ENCODE data around the gene ANKRD17. TPM values are rescaled to one million over a fixed set of nuclear protein-coding genes. Genes with fewer than 3 reads are reported as not detected.
"Not testable (repeated sequence)": the region's sequence is repeated elsewhere in the genome, so short reads cannot be mapped to it uniquely, and the experiment has no call there.

ANKRD17 gene
- total and polyA plus RNA-seq, 9 donors: 13.2 to 59.7 (median 49.3) TPM

DNA sequence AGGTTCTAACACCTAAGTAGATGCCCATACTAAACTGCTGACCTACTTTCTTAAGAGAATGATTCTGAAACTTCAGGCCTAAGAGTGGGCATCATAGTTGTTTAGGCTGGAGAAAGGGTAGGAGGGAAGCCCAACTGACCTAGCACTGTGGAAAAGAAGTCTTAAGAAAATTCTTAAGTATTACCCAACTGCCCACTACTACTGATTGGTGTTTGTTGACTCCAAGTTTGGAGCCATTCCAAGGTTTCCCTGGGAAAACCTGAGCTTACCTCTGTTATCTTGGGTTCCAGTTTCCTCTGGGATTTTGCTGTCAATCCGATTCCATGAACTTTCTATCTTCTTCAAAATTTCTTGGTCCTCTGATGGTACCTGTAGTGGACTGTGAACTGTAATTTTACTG is 23.9 kb downstream of the ANKRD17 start:
- no peak for DNase-seq
- H3K27me3 ChIP-seq: no peaks in the 10 kb centered on the region
- H3K4me3 ChIP-seq: no peak overlapping the region
- 85 to 95% (median 89%) methylated on average over 1 of the region's 1 CpG for WGBS, 3 donors
- TF ChIP-seq, protein P1, sequence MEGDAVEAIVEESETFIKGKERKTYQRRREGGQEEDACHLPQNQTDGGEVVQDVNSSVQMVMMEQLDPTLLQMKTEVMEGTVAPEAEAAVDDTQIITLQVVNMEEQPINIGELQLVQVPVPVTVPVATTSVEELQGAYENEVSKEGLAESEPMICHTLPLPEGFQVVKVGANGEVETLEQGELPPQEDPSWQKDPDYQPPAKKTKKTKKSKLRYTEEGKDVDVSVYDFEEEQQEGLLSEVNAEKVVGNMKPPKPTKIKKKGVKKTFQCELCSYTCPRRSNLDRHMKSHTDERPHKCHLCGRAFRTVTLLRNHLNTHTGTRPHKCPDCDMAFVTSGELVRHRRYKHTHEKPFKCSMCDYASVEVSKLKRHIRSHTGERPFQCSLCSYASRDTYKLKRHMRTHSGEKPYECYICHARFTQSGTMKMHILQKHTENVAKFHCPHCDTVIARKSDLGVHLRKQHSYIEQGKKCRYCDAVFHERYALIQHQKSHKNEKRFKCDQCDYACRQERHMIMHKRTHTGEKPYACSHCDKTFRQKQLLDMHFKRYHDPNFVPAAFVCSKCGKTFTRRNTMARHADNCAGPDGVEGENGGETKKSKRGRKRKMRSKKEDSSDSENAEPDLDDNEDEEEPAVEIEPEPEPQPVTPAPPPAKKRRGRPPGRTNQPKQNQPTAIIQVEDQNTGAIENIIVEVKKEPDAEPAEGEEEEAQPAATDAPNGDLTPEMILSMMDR (IDR thresholded peaks at IDR 0.05): no peak
- TF ChIP-seq POLR2A (IDR thresholded peaks at IDR 0.05): no peak
- no peaks in the 10 kb centered on the region for H3K36me3 ChIP-seq
- H3K27ac ChIP-seq: no peak overlapping the region
- intact Hi-C loops (cut with DNase I): no loop called here
- no peaks in the 10 kb centered on the region for H3K9me3 ChIP-seq
- H3K4me1 ChIP-seq (ENCODE audit: insufficient read depth): peaks cover 2% of the 10 kb centered on the region

DNA sequence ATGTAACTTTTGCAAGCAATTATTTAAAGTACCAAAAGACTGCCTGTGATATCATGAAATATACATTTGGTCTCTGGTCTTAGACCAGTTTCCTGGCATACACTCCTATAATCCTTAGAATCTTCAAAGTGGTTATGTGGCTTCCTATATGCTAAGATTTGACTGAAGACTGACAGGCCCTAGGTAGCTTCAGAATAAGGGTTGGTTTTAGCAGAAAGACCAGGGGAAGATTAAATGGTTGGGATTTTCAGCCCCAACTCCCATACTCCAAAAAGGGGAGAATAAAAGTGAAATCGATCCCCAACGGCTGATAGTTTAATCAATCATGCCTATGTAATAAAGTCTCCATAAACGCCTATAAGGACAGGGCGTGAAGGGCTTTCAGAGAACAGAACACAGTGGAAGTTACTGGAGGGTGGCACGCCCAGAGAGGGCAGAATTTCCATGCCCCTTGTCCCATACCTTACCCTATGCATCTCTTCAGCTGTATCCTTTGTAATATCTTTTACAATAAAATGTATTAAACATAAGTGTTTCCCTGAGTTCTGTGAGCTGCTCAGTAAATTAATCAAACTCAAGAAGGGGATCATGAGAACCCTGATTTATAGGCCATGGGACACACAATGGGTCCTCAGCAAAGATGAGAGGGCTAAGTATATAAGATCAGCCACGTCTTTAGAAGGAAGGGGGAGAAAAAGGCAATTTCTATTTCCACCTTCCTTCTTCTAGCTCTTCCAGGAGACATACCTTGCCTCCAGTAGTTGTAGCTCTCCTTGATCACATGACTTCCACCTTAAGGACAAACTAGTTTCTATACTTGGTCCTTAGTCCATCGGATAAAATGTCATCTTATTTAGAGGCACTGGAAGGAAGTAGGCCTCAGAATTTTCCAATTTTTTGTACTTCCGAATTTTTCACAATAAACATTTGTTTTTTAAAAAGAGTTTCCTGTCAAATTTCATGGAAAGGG is 26.8 kb downstream of the ANKRD17 start:
- no peaks in the 10 kb centered on the region for H3K9me3 ChIP-seq
- no peak overlapping the region for H3K27ac ChIP-seq
- intact Hi-C loops (cut with DNase I): no loop called here
- H3K4me3 ChIP-seq: no peak overlapping the region
- H3K36me3 ChIP-seq: no peaks in the 10 kb centered on the region
- no peak for DNase-seq
- no peak for TF ChIP-seq EP300 (IDR thresholded peaks at IDR 0.05)
- TF ChIP-seq, protein P1 (IDR thresholded peaks at IDR 0.05): no peak
- no peak for TF ChIP-seq POLR2A (IDR thresholded peaks at IDR 0.05)
- WGBS, 3 donors: 89 to 92% (median 91%) methylated on average over 8 of the region's 8 CpGs
- H3K27me3 ChIP-seq: no peaks in the 10 kb centered on the region
- peaks cover 2% of the 10 kb centered on the region for H3K4me1 ChIP-seq (ENCODE audit: insufficient read depth)

DNA sequence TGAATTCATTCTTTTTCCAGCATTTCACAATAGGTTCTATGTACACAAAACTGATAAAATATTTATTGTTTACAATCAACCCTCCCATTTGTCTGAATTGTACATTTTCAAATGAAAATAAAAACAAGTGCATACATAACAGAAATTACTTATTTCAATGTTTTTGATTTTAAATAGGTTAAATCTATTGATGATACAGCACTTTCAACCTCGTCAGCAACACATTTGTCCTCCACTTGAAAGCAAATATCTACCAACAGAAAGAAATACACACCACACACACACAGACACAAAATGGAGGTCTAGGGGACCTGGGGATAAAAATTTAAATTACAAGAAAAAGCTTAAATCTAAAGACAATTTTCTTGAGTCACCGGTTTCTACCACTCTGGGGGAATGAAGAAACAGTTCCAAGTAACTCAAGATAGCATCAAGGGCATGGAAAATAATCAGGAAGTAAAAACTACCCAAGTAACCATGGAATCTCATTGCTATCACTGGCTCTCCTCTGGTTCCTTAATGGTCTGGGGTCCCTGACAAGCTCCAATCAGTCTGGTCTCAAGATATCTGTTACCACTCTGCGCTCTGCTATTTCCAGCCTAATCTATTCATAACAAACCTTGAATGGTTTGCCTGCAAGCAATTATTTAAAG is 27.6 kb downstream of the ANKRD17 start:
- no peak for TF ChIP-seq POLR2A (IDR thresholded peaks at IDR 0.05)
- TF ChIP-seq, protein P1 (IDR thresholded peaks at IDR 0.05): no peak
- no peak for TF ChIP-seq EP300 (IDR thresholded peaks at IDR 0.05)
- 70 to 90% (median 71%) methylated on average over 3 of the region's 3 CpGs for WGBS, 3 donors
- no peaks in the 10 kb centered on the region for H3K9me3 ChIP-seq
- no peak overlapping the region for H3K4me3 ChIP-seq
- no peaks in the 10 kb centered on the region for H3K36me3 ChIP-seq
- H3K27ac ChIP-seq: no peak overlapping the region
- H3K4me1 ChIP-seq (ENCODE audit: insufficient read depth): peaks cover 2% of the 10 kb centered on the region
- intact Hi-C loops (cut with DNase I): no loop called here
- H3K27me3 ChIP-seq: no peaks in the 10 kb centered on the region
- no peak for DNase-seq

DNA sequence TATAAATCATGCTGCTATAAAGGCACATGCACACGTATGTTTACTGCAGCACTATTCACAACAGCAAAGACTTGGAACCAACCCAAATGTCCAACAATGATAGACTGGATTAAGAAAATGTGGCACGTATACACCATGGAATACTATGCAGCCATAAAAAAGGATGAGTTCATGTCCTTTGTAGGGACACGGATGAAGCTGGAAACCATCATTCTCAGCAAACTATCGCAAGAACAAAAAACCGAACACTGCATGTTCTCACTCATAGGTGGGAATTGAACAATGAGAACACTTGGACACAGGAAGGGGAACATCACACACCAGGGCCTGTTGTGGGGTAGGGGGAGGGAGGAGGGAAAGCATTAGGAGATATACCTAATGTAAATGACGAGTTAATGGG is 29.8 kb downstream of the ANKRD17 start:
- intact Hi-C loops (cut with DNase I); H3K27ac ChIP-seq; H3K4me3 ChIP-seq; H3K9me3 ChIP-seq; H3K36me3 ChIP-seq; H3K4me1 ChIP-seq (ENCODE audit: insufficient read depth); H3K27me3 ChIP-seq; DNase-seq: not testable (repeated sequence)
- 90 to 97% (median 95%) methylated on average over 5 to 6 of the region's 6 CpGs for WGBS, 3 donors

DNA sequence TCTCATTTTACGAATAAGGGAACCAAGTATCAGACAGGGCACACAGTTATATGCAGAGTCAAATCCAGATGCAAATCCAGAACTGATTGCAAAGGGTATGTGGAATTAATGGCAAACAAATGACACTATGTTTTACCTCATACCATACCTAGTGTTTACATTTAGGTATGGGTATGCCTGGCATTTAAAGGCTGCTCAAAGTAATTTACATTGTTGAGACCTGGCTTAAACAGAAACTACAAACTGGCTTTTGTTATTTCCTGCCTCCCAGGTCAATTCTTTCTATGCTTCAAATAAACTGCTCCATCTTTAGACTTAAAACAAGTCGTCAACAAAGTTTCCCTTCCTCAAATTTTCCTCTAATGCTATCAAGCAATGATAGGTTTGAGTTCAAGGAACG is 33.7 kb downstream of the ANKRD17 start:
- H3K4me3 ChIP-seq: no peak overlapping the region
- no peaks in the 10 kb centered on the region for H3K27me3 ChIP-seq
- H3K9me3 ChIP-seq: no peaks in the 10 kb centered on the region
- WGBS, 3 donors: 86 to 91% (median 91%) methylated on average over 3 of the region's 3 CpGs
- H3K27ac ChIP-seq: no peak overlapping the region
- H3K36me3 ChIP-seq: no peaks in the 10 kb centered on the region
- H3K4me1 ChIP-seq (ENCODE audit: insufficient read depth): peaks cover 2% of the 10 kb centered on the region
- no peak for TF ChIP-seq EP300 (IDR thresholded peaks at IDR 0.05)
- no peak for TF ChIP-seq POLR2A (IDR thresholded peaks at IDR 0.05)
- TF ChIP-seq, protein P1 (IDR thresholded peaks at IDR 0.05): no peak
- intact Hi-C loops (cut with DNase I): no loop called here
- no peak for DNase-seq
